ENCODE data around the gene SPOCK1.

GRCh38 chr5:137145721-137146120 is 353.4 kb downstream of the SPOCK1 start:
- TF ChIP-seq, protein P1, sequence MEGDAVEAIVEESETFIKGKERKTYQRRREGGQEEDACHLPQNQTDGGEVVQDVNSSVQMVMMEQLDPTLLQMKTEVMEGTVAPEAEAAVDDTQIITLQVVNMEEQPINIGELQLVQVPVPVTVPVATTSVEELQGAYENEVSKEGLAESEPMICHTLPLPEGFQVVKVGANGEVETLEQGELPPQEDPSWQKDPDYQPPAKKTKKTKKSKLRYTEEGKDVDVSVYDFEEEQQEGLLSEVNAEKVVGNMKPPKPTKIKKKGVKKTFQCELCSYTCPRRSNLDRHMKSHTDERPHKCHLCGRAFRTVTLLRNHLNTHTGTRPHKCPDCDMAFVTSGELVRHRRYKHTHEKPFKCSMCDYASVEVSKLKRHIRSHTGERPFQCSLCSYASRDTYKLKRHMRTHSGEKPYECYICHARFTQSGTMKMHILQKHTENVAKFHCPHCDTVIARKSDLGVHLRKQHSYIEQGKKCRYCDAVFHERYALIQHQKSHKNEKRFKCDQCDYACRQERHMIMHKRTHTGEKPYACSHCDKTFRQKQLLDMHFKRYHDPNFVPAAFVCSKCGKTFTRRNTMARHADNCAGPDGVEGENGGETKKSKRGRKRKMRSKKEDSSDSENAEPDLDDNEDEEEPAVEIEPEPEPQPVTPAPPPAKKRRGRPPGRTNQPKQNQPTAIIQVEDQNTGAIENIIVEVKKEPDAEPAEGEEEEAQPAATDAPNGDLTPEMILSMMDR (IDR thresholded peaks at IDR 0.05), result no peak
- no peak for TF ChIP-seq POLR2A (IDR thresholded peaks at IDR 0.05)
